Activated CD8-positive, alpha-beta memory T cell treated with anti-CD3 and anti-CD28 coated beads for 4 hours (primary cell): ENCODE data around the gene NUP188.
A peak's percentile ranks its signal among the peaks of the same experiment; 100 is the strongest.

Experiments
- DNase-seq, 2 donors: peaks; one replicate each; pipeline ENCODE4 v3.0.0-alpha.2; 2020; ENCODE audit warnings: low read depth in 2 of 2

The NUP188 gene, protein sequence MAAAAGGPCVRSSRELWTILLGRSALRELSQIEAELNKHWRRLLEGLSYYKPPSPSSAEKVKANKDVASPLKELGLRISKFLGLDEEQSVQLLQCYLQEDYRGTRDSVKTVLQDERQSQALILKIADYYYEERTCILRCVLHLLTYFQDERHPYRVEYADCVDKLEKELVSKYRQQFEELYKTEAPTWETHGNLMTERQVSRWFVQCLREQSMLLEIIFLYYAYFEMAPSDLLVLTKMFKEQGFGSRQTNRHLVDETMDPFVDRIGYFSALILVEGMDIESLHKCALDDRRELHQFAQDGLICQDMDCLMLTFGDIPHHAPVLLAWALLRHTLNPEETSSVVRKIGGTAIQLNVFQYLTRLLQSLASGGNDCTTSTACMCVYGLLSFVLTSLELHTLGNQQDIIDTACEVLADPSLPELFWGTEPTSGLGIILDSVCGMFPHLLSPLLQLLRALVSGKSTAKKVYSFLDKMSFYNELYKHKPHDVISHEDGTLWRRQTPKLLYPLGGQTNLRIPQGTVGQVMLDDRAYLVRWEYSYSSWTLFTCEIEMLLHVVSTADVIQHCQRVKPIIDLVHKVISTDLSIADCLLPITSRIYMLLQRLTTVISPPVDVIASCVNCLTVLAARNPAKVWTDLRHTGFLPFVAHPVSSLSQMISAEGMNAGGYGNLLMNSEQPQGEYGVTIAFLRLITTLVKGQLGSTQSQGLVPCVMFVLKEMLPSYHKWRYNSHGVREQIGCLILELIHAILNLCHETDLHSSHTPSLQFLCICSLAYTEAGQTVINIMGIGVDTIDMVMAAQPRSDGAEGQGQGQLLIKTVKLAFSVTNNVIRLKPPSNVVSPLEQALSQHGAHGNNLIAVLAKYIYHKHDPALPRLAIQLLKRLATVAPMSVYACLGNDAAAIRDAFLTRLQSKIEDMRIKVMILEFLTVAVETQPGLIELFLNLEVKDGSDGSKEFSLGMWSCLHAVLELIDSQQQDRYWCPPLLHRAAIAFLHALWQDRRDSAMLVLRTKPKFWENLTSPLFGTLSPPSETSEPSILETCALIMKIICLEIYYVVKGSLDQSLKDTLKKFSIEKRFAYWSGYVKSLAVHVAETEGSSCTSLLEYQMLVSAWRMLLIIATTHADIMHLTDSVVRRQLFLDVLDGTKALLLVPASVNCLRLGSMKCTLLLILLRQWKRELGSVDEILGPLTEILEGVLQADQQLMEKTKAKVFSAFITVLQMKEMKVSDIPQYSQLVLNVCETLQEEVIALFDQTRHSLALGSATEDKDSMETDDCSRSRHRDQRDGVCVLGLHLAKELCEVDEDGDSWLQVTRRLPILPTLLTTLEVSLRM (N-terminal part only)

DNA sequence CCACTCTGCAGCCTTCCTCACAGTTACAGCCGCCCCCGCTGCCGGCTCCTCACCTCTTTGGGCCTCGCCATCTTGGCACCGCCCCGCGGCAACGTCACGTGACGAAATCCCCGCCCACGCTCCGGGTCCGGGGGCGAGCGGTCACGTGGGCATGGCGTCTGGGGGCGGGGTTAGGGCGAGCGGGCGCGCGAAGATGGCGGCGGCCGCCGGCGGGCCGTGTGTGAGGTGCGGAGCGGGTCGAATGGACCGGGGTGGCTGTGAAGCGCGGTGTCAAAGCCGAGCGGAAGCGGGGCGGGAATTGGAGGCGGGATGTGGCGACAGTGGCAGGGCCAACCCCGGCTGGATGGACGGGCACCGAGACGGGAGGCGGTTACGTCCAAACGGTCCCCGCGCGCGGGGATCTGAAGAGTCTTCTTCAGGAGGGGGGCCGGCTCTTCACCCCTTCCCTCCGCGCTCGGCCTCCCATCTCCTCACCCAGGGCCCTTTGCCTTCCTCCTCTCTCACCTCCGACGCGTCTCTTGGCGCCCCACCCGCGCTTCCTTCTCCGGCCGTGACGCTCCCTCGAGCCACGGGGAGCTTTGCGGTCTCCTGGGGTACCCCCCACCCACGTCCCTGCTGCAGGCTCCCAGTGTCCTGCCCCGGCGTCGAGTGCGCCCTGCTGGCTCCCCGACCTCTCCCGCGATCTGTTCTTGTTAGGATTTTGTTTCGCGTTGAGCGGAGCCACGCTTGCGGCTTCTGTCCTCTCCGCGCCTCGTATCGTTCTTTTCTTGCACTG, at the start of gene NUP188, which contains the start of gene DOLK:
Gene NUP188, plus strand, starts transcription at position 173 of the 775 bp plus-strand sequence. Its CDS starts 21 bp downstream, at position 194.
Gene DOLK, minus strand, starts transcription at position 77 of the 775 bp plus-strand sequence. CDS start 300 bp downstream, outside the sequence.
- DNase-seq: peak; percentile 97 to 99

DNA sequence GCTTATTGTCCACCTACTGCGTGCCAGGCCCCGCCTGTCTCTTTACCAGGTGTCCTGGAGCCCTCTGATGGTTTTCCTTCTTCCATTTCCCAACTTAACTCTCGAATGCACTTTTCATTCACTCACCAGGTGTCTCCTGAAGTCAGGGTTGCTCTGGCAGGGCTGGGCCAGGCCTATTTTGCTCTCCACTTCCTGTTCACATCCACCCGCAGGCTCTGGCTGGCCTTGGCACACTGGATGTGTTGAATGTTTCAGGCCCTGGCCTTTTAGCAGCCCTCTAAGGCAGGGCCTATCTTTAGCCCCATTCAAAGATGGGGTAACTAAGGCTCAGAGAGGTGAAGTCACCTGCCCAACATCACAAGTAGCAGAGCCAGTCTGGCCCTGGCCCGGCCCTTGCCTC, 49.1 kb upstream of the NUP188 start:
- DNase-seq: no peak

DNA sequence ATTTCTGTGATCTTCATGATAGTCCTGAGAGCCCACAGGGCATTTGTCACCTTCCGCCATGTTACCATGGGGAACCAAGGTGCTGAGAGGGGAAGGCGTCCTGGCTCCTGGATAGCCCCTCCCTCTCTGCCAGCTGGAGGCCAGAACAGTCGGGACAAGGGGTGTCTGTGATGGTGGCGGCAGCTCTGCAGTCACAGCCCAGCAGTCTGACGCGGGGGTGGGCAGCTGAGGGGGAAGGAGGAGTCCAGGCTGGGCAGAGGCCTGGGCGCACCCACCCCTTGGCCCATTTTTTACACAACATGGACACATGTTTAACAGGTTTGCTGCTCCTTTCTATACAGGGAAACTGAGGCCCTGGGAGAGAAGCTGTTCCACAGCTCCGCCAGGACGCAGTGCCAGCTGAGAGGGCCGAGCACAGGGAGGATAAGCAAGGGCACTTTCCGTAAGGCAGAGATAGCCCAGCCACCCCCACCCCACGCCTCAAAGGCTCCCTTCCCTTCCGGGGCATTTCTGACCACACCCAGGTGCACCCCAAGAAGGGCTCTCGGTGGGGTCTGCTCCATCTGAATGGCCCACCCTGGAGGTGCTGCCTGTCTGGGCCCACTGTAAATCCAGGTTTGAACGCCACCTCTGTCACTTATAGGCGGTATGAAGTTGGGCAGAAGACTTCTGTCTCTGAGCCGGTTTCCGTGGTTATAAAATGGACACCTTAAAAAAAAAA, 48.5 kb upstream of the NUP188 start:
- DNase-seq: no peak

DNA sequence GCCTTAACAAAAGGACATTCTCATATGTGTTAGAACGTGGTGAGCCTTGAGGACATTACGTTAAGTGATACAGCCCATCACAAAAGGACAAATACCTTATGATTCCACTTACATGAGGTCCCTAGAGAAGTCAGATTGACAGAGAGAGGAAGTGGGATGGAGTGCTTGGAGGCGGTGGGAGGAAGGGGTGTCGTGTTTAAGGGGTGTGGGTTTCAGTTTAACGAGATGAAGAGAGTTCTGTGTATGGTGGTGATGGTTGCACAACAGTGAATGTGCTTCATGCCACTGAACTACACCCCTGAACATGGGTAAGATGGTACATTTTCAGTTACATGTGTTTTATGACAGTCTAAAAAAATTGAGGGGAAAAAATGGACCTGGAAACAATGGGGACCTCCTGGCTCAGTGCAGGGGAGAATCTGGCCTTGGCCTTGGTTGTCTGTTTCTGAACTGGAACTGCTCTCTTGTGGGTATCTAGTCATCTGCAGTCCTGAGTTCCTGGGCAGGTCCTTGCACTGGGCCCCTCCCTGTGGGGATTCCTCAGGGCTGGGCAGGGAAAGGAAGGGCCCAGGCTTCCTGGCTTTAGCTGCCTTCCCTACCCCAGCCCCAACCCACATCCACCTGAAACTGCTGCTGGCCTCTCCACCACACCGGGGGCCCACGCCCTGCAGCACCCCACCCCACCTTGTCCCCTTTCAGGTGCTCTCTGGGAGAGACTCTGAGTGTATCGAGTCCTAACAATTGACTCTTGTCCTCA, 47.8 kb upstream of the NUP188 start:
- DNase-seq: no peak

DNA sequence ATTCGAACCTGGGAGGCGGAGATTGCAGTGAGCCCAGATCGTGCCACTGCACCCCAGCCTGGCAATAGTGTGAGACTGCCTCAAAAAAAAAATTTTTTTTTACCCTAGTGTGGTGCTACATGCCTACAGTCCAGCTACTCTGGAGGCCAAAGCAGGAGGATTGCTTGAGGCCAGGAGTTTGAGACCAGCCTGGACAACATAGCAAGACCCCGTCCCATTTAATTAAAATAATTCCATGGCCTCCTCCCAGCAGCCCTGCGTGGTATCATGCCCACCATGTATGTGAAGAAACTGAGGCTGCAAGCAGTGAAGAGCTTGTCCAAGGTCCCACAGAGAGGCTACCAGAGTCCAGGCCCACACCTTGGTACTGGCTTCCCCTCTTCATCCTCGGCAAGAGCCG, 46.1 kb upstream of the NUP188 start:
- no peak for DNase-seq

DNA sequence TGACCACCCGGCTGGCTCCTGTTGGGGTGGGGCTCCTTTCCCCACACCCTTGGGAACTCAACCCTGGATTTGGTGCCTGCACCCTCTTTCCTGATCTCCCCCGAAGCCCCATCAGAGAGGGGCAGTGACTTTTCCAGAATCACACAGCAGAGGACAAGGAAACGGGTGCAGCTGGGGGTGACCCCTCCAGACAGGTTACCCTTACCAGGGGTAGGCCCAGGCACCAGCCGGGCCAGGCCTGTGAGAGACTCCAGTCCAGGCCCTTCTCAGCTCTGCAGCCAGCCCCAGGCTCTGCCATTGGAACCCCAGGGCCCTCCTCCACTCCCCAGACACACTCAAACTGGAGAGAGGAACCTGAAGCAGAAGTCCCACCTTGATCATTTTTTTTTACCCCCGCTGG, 45.7 kb upstream of the NUP188 start:
- no peak for DNase-seq

DNA sequence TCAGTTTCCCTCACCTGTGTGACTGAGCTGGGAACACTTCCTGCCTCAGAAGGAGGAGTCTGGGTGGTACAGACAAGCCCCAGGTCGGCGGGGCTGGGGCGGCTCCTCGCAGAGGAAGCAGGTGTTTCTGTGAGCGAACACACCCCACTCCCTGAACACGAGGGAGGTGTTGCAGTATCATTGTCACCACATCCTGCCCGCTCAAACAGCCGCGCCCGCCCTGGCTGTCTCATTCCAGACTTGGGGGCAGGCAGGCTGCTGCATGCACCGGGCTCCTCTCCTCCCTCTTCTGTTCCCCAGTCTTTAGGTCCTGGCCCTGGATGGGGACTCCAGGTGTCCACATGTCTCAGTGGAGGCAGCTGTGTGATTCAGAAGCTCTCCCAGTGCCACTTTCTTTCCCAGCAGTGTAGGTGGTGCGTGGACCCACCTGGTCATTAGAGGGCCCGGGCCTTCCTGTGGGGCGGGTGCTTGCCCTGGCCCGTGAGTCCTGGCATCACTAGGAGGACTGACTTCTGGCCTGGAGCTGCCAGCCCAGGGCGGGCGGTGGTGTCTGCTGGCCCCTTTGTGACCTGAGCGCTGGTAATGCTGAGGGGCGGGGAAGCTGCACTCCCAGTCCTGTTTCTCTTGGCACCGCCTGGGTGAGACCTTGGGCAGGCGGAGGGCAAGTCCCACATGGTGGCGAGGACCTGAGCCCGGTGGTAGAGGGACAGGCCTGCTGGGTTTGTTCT, 45.0 kb upstream of the NUP188 start:
- peak; percentile 66 to 72 for DNase-seq

DNA sequence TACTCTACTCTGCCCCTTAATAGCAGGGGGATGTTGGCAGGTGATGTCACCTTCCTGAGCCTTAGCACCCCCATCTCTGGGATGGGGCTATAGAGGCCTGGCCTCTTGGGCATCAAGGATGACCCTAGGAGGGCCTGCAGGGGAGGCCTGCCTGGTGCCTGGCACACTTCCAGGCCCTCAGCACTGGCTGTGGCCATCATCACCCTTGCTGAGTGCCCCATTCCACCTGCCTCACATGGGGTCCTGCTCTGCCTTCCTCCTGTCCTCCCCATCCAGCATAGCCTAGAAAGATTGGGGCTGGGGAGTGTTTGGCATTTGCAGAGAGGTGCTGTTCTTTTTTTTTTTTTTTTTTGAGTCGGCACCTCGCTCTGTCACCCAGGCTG, 44.4 kb upstream of the NUP188 start:
- no peak for DNase-seq

DNA sequence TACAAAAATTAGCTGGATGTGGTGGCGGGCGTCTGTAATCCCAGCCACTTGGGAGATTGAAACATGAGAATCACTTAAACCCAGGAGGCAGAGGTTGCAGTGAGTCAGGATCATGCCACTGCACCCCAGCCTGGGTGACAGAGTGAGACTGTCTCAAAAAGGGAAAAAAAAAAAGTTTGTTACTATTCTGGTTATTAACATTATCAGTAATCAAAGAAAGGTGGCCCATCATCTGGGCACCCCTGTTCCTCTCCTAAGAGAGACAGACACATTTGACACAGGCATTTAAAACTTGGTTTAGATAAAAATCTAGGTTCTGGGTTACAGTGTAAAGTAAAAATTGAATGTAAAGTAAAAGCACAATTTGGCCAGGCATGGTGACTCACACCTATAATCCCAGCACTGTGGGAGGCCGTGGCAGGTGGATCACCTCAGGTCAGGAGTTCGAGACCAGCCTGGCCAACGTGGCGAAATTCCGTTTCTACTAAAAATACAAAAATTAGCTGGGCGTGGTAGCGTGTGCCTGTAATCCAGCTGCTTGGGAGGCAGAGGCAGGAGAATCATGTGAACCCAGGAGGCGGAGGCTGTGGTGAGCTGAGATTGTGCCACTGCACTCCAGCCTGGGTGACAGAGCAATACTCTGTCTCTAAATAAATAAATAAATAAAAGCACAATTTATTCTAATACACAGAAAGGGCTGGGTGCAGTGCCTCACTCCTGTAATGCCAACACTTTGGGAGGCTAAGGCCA, 43.5 kb upstream of the NUP188 start:
- DNase-seq: no peak

DNA sequence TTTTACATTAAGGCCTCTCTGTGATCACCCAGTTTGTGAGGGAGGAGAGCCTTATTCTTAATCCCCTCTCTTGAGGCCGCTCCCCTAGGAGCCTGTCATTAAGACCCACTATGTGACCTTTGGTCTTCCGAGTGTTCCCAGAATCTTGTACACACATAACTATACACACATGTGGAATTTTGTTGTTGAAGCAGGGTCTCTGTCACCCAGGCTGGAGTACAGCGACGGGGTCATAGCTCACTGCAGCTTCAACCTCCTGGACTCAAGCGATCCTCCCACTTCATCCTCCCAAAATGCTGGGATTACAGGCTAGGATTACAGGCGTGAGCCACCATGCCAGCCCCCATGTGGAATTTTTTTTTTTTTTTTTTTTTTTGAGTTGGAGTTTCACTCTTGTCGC, 41.5 kb upstream of the NUP188 start:
- no peak for DNase-seq

DNA sequence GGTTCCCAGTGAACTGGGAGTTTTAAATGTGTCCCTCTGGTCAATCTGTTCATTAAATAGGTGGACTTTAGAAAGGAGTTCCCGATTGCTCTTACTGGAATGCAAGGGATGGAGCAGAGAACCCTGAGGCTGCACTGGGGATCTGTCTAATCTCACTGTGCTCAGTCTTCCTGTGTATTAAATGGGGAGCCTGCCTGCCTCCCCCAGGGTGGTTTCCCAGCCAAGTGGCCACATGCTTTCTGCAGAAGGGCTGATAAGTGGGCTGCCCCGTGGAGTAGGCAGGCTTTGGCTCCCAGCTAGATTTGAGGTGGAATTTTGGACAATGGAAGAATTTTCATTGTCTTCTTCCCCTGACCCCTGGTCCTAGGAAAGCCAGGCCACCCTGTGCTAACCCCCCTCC, 40.8 kb upstream of the NUP188 start:
- no peak for DNase-seq

DNA sequence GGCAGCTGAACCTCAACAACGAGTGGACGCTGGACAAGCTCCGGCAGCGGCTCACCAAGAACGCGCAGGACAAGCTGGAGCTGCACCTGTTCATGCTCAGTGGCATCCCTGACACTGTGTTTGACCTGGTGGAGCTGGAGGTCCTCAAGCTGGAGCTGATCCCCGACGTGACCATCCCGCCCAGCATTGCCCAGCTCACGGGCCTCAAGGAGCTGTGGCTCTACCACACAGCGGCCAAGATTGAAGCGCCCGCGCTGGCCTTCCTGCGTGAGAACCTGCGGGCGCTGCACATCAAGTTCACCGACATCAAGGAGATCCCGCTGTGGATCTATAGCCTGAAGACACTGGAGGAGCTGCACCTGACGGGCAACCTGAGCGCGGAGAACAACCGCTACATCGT, 39.1 kb upstream of the NUP188 start:
- no peak for DNase-seq

DNA sequence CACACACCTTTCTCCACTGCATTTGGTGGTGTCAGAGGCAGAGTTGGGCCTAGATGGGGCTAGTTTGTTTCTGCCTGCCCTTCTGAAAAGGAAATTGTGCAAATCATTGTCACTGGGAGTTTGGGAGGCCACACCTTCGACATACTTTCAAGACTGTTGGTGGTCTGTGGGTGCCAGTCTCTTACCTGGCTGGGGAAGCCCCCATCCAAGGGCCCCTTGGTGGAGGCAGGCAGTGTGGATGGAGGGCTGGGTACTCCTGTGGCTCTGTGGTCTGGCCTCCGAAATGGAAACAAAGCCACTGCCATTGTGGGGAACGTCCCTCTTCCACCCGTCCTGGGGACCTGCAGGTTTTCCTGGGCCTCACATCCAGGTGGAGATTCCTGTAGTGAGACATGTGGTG, 37.6 kb upstream of the NUP188 start:
- no peak for DNase-seq

DNA sequence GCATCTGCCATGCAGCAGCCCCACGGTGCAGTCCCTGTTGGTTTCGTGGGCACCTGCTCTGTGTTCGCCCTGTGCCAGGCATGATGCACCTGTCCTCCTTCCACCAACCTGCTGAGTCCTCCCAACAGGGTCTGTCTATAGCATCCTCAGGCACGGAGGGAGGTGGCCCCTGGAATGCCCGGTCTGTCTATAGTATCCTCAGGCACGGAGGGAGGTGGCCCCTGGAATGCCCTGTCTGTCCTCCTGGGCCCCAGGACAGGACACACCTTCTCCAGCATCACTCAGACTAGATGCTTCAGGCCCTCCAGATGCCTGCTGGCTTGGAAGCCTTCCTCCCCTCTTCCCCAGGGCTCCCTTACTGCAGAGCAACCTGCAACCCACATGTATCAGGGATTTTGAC, 36.6 kb upstream of the NUP188 start:
- no peak for DNase-seq

DNA sequence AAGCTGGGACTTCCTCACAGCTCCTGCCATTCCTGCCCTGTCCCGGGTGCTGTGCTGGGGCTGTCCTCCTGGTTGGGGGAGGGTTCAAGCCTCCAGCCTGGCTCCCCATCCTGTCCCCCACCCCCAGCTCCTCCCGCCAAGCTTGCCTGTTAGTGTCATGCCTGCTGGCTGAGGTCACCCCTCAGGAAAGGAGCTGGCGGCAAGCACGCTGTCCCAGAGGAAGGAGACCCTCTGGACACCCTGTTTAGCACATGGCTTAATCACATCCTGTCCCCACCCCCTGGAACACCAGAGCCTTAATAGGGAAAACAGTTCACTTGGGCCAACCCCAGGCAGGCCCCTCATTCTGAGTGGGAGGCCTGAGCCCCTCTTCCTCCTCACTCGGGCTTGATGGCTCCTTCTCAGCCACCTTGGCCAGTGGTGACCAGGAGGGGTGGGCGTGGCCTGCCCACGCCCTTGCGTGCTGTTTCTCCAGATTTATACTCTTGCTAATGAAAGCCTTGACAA, 35.9 kb upstream of the NUP188 start:
- no peak for DNase-seq

DNA sequence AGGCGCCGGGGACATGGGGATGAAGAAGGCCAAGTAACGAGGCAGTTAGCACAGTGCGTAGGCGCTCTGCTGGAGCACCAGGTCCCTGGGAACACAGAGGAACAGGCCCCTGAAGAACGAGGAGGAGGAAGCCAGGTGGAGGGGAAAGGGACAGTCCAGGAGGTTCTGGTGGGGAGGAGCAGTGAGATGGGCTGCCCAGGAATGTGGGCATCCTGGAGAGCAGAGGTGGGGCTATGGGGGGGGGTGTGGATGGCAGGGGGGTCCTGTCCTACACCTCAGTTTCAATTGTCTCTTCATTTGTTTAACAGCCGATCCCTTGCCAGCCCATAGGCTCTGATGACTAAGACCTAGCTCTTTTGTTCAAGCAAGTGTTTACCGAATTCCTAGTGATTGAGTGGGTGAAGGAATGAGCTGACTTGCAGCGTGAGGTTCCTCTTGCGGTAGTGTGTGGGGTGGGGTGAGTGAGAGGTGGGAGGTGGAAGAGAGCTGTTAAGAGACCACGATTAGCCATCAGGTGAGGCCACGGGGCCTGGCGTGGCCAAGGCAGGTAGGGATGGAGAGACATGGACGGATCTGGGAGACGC, 35.1 kb upstream of the NUP188 start:
- no peak for DNase-seq

DNA sequence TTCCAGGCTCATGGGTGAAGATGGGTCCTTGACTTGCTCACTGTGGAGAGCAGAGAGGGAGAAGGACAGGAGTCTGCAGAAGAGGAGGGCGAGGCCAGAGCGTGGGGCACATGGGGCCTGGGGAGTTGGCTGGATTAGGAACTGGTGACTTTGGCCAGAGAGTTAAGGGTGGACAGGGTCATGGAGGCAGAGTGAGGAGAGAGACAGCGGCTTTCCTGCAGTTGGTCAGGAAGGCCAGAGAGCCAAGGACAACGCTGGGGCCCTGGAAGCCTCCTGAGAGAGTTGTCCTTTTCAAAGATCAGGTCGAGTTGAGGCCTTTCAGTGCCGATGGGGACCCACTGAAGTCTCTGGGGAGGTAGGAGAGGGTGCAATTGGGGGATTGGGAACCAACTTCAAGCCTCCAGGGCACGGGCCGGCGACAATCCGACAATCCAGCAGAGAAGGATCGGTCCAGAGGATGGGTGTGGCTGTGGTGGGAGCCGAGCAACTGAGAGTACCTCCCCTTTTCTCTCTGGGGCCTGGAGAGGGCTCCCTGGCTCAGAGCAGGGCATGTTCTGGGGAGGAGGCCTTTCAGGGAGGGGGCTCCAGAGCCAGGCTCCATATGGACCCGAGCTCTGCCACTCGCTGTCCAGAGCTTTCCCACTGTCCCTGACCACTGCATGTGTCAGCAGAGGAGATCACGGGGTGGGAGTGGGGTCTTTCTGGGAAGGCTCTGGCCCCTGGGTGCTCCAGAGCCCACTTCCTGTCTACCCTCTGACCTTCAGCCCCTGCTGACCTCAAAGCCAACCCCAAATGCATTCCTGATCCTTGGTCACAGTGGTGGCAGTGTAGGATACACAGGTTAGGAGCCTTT, 34.2 kb upstream of the NUP188 start:
- DNase-seq: no peak
